GM18507 (cell line): ENCODE data around the gene SPATA6.
"Not testable (repeated sequence)": the region's sequence is repeated elsewhere in the genome, so short reads cannot be mapped to it uniquely, and the experiment has no call there.

Experiments
- DNase-seq: peaks from one replicate; pipeline ENCODE4 v3.0.0; 2011; ENCODE audit warnings: low read depth; ENCODE audit not compliant: insufficient read length; ENCODE audit errors: extremely low spot score
- FAIRE-seq: peaks from 2 replicates; lab custom pipeline; 2011; peaks lifted over from hg19 to GRCh38; lab: Jason Lieb, UNC

Gene SPATA6

GRCh38 chr1:48391926-48392325 is 80.1 kb downstream of the SPATA6 start:
- no peak for DNase-seq
- FAIRE-seq, result no peak

- FAIRE-seq, result no peak
These were observed 84.6 kb downstream of the SPATA6 start for GRCh38 chr1:48387409-48387808.

GRCh38 chr1:48374785-48375184 is 97.2 kb downstream of the SPATA6 start:
- DNase-seq, result no peak

More at GRCh38 chr1:48387409-48387808, 84.6 kb downstream of the SPATA6 start:
- DNase-seq, result no peak

GRCh38 chr1:48371598-48371997 is 100.4 kb downstream of the SPATA6 start:
- FAIRE-seq (no peak), DNase-seq (no peak)

More at GRCh38 chr1:48374785-48375184, 97.2 kb downstream of the SPATA6 start:
- no peak for FAIRE-seq

- no peak for DNase-seq
- FAIRE-seq, result no peak
These were observed 109.1 kb downstream of the SPATA6 start for GRCh38 chr1:48362901-48363300.

GRCh38 chr1:48356901-48357300 is 115.1 kb downstream of the SPATA6 start:
- FAIRE-seq (no peak), DNase-seq (no peak)

GRCh38 chr1:48344373-48344772 is 127.6 kb downstream of the SPATA6 start:
- DNase-seq (no peak), FAIRE-seq (no peak)

GRCh38 chr1:48341221-48341620 is 130.8 kb downstream of the SPATA6 start:
- FAIRE-seq, result no peak
- no peak for DNase-seq

GRCh38 chr1:48338257-48338656 is 133.7 kb downstream of the SPATA6 start:
- no peak for DNase-seq
- FAIRE-seq, result no peak

GRCh38 chr1:48333316-48333715 is 138.7 kb downstream of the SPATA6 start:
- FAIRE-seq (no peak), DNase-seq (no peak)

GRCh38 chr1:48332115-48332514 is 139.9 kb downstream of the SPATA6 start:
- FAIRE-seq (no peak), DNase-seq (no peak)

- no peak for FAIRE-seq
- DNase-seq, result no peak
These were observed 142.1 kb downstream of the SPATA6 start for GRCh38 chr1:48329905-48330304.

- no peak for DNase-seq
- no peak for FAIRE-seq
These were observed 142.5 kb downstream of the SPATA6 start for GRCh38 chr1:48329486-48329885.

GRCh38 chr1:48311829-48312228 is 160.2 kb downstream of the SPATA6 start:
- not testable (repeated sequence) for FAIRE-seq

GRCh38 chr1:48309564-48310082 is 162.4 kb downstream of the SPATA6 start:
- DNase-seq (no peak), FAIRE-seq (no peak)

More at GRCh38 chr1:48311829-48312228, 160.2 kb downstream of the SPATA6 start:
- not testable (repeated sequence) for DNase-seq

- DNase-seq (no peak), FAIRE-seq (no peak)
These were observed 169.4 kb downstream of the SPATA6 start for GRCh38 chr1:48302652-48303051.

GRCh38 chr1:48294656-48295055 is 177.3 kb downstream of the SPATA6 start:
- DNase-seq, result no peak
- FAIRE-seq, result no peak

GRCh38 chr1:48294094-48294493 is 177.9 kb downstream of the SPATA6 start:
- not testable (repeated sequence) for FAIRE-seq, DNase-seq

GRCh38 chr1:48292706-48293105 is 179.3 kb downstream of the SPATA6 start:
- FAIRE-seq (no peak), DNase-seq (no peak)

- DNase-seq (no peak), FAIRE-seq (no peak)
These were observed 180.6 kb downstream of the SPATA6 start for GRCh38 chr1:48291421-48291820.

GRCh38 chr1:48285525-48285924 is 186.5 kb downstream of the SPATA6 start:
- DNase-seq (no peak), FAIRE-seq (no peak)
